ENCODE measurements around the gene WDHD1.
"Not testable (repeated sequence)": the region's sequence is repeated elsewhere in the genome, so short reads cannot be mapped to it uniquely, and the experiment has no call there.

Gene WDHD1

DNA sequence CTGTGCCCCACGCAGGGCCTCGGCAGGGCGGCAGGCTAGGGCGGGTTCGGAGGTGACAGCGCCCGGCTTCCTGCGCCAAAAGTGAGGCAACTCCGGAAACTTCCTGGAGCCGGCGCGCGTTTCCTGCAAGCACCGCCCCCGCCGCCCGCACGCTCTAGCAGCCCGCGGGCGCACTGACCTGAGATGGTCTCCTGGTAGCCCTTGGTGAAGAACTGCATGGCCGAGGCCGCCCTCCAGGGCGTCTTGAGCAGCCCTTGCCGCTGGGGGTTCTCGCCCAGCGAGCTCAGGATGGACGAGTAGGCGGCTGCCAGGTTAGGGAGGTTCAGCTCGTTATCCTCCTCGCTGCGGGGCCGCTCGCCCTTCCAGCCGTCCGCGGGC lies 124.8 kb downstream of the WDHD1 start:
- peak; percentile 84 to 87 for DNase-seq

DNA sequence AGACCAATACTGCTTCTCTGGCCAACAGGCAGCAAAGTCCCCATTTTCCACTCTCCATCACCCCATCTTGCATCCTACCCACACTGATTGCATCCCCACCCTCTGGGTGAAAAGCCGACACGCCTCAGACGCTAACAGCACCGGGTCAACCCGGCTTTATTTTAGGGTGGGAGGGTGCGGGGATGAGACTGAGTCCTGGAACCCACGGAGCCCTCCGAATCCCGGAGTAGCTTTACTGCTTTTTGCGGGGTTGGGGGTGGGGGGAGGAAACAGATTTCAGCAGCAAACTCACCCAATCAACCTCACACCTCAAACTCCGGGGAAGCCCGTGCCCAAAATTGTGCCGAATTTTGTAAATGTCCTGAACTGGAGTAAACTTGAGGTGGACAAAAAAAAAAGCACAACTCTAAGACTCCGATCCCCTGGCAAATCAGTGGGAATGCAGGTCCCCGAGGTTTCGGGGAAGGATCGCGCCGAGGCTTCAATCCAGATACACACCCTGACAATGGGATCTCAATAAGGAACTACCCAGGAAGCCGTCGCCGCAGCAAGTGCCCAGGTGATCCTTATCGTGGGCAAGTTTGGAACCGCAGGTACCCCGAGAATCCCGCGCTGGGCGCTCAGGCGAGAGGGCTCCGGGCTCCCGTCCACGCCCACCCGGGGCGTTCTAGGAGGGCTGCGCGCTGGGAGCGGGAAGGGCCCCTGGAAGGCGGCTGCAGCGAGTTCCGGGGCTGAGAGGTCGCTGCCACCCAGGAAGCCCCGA lies 125.3 kb downstream of the WDHD1 start:
- DNase-seq: peak; percentile 40 to 45

DNA sequence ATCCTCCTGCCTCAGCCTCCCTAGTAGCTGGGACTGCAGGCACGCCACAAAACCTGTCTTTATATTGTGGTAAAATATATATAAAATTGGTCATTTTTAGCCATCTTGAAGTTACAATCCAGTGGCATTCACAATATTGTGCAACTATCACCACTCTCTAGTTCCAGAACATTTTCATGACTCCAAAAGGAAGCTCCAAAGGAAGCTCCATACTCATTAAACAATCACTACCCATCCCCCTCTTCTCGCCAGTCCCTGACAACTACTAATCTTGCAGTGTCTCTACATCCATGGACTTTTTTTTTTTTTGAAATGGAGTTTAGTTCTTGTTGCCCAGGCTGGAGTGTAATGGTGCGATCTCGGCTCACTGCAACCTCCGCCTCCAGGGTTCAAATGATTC lies 127.3 kb downstream of the WDHD1 start:
- no peak for DNase-seq

DNA sequence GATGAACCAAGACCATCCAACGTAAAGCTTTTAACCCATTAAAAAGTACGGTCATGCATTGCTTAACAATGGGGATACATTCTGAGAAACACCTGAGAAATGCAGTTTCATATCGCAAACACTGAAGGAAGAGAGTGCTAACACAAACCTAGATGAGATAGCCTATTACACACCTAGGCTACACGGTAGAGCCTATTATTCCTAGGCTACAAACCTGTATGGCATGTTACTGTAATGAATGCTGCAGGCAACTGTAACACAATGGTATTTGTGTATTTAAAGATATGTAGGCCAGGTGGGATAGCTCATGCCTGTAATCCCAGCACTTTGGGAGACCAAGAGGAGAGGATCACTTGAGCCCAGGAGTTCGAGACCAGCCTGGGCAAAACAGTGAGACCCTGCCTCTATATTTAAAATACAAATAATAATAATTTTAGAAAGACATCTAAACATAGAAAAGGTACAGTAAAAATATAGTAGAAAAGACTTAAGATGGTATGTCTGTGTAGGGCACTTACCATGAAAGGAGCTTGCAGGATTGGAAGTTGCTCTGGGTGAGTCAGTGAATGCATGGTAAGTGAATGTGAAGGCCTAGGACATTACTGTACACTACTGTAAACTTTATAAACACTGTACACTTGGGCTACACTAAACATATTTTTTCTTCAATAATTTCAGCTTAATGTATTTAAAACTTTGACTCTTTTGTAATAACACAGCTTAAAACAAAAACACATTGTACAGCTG lies 128.9 kb downstream of the WDHD1 start:
- not testable (repeated sequence) for DNase-seq

DNA sequence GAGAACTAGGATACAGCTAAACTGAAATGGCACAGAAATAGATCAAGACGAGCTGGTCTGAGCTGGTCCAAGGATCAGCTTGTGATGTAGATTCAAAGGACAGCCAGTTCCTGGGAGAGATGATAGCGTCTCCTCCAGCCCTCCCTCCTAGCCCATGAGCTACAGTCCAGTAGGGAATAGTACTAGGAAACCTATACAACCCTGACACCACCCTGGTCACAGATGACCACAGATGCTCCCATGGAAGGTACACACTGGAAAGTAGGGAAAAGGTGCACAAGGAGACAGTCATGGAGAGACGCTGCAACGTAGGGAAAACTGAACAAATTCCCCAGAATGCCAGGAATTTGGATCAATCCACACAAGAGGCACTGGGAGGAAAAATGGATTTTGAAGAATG lies 131.2 kb downstream of the WDHD1 start:
- DNase-seq: no peak

DNA sequence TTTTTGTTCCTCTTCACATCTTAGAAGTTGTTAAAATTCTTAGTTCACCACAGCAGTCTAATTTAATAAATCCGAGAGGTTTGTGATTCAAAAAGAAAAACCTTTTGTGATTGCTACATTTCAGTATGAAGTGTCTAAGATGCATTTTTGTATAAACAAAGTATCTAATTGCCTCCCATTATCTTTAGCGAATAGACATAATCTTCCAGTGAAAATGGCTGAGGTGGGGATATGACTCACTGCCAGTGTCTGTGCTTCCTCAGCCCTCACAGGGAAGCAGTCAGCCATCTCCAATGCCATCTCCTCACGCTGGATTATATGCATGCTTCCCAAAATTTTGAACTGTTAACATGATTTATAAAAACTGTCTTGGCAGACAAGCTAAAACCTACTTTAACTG lies 131.9 kb downstream of the WDHD1 start:
- no peak for DNase-seq

DNA sequence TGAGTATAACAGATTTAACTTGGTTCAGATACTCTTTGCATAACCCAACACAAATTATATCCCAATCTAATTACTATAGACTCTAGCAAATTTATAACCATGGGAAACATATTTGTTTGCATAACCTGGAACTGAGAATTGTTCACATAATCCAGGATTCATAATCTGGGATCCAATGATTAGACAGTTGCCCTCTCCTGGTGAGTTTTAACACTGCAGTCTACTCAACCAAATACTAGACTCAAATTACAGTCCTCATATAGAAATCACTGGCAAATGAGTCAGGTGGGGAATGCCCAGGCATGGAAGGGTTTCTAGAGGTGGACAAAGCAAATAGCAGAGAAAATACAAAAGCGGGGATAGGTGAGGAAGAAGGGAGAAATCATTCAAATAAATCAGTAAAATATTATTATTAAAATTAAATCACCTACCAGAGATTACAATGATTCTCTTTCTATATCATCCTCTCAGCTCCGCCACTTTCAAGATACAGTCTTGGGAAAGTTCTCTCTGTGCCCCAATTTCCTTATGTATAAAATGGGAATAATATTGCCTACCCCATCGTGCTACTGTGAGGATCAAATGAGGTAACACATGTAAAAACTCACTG lies 133.6 kb downstream of the WDHD1 start:
- DNase-seq: peak in 1 of 2 experiments; percentile 39

DNA sequence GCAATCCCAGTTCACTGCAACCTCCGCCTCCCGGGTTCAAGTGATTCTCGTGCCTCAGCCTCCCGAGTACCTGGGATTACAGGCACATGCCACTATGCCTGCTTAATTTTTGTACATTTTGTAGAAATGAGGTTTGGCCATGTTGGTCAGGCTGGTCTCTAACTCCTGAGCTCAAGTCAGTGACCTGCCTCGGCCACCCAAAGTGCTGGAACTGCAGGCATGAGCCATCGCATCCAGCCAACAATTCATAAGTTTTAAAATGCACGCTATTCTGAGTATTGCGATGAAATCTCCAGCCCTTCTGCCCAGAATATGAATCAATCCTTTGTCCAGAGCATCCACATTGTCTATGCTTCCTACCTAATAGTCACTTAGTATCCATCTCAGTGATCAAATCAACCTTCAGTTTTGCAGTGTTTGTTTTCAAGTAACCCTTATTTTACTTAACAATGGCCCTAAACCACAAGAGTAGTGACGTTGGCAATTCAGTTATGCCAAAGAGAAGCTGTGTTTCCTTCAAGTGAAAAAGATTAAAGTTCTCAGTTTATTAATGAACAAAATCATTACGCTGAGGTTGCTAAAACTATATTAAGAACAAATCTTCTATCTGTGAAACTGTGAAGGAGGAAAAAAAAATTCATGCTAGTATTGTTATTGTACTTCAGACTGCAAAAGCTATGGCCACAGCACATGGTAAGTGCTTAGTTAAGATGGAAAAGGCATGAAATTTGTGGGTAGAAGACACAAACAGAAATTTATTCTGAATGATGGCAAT lies 135.2 kb downstream of the WDHD1 start:
- DNase-seq: no peak

DNA sequence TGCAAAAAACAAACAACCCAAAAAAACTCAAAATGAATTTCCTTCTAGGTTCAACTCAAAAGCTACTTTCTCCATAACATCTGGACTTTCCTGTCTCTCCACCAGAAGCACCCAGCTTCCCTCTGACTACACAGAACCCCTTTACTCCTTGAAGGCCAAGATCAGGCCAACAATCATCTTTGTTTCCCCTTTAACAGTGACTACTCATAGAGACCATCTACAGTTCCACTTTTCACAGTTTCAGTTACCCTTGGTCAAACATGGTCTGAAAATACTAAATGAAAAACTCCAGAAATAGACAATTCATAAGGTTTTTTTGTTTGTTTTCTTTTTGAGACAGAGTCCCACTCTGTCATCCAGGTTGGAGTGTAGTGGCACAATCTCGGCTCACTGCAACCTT lies 136.1 kb downstream of the WDHD1 start:
- no peak for DNase-seq

DNA sequence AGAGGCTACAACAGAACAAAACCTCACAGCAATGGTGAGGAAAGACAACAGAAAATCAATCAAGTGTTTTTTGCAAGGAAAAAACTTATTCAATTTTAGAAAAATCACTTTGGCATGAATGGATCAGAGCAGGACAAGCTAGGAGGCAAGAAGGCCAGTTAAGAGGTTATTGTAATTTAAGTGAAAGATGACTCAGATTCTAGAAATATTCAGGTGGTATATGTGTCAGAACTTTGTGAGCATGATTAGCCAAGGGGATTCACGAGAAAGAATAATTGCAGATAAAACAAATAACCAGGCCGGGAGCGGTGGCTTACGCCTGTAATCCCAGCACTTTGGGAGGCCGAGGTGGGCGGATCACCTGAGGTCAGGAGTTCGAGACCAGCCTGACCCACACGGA lies 137.0 kb downstream of the WDHD1 start:
- no peak for DNase-seq

Data from activated T-cell treated with anti-CD3 and anti-CD28 coated beads, Interleukin-2, amount 50 U/mL, for 48 hours (primary cell).